HEK293 (cell line): ENCODE results near the gene CBFA2T2.
A peak's percentile ranks its signal among the peaks of the same experiment; 100 is the strongest.

Experiments used
- CTCF ChIA-PET: fragments of 350-600 bp; formaldehyde crosslinking; extraction: SDS; loops from one replicate; lab custom pipeline; 2021; ENCODE audit warnings: antibody characterized with exemption; lab: Yijun Ruan, JAX
- POLR2A ChIA-PET: fragments of 300-600 bp; formaldehyde crosslinking; extraction: SDS; loops from one replicate; lab custom pipeline; 2020; ENCODE audit warnings: antibody characterized with exemption, inconsistent platforms; lab: Yijun Ruan, JAX
- H3K27ac ChIP-seq: fragments of 200-500 bp; sonication (Bioruptor generic); 2 replicates; pipeline ENCODE4 v1.5.1; 2014; ENCODE audit warnings: low read depth, low read length, control low read depth, inconsistent platforms; ENCODE audit errors: extremely low read depth
- H3K36me3 ChIP-seq, 2 experiments: fragments of 200-500 bp in 1 of 2; sonication (Bioruptor generic) in 1 of 2; 1 replicate in 1 of 2; 2 replicates in 1 of 2; pipeline ENCODE4 v1.5.1; 2014 to 2017; ENCODE audit warnings: inconsistent platforms in 2 of 2, low read length in 2 of 2; ENCODE audit not compliant: control insufficient read depth in 2 of 2, insufficient read depth in 1 of 2
- H3K4me1 ChIP-seq: fragments of 200-500 bp; sonication (Bioruptor generic); 2 replicates; pipeline ENCODE4 v1.5.1; 2014; ENCODE audit warnings: mild to moderate bottlenecking, low read length, inconsistent platforms; ENCODE audit not compliant: control insufficient read depth, insufficient read depth
- H3K4me3 ChIP-seq: 2 replicates; pipeline ENCODE4 v1.5.1; 2011; ENCODE audit warnings: low read depth, mild to moderate bottlenecking, control low read depth, low read length, moderate library complexity
- H3K9me3 ChIP-seq: fragments of 200-500 bp; sonication (Bioruptor generic); 2 replicates; pipeline ENCODE4 v1.5.1; 2014; ENCODE audit warnings: low read depth, low read length, inconsistent platforms; ENCODE audit not compliant: control insufficient read depth, insufficient read depth
- IKZF3 ChIP-seq: fragments of 450-650 bp; IDR thresholded peaks from 2 replicates; pipeline ENCODE4 v1.5.0; 2018; ENCODE audit warnings: missing biosample characterization, mild to moderate bottlenecking, missing genetic modification characterization, moderate library complexity
- PRDM6 ChIP-seq: fragments of 450-650 bp; formaldehyde crosslinking; IDR thresholded peaks from 2 replicates; pipeline ENCODE4 v1.5.1; 2017; ENCODE audit warnings: missing biosample characterization, missing genetic modification characterization
- REST ChIP-seq: fragments of 450-650 bp; formaldehyde crosslinking; IDR thresholded peaks from 2 replicates; pipeline ENCODE4 v1.5.1; 2016; ENCODE audit warnings: missing biosample characterization, missing genetic modification characterization
- SCRT1 ChIP-seq: fragments of 450-650 bp; formaldehyde crosslinking; IDR thresholded peaks from 2 replicates; pipeline ENCODE4 v1.5.1; 2016; ENCODE audit warnings: missing biosample characterization, missing genetic modification characterization, borderline replicate concordance
- TSHZ1 ChIP-seq: fragments of 450-650 bp; formaldehyde crosslinking; IDR thresholded peaks from 2 replicates; pipeline ENCODE4 v1.5.1; 2016; ENCODE audit warnings: missing biosample characterization, missing genetic modification characterization, borderline replicate concordance
- ZBTB20 ChIP-seq: fragments of 450-650 bp; formaldehyde crosslinking; IDR thresholded peaks from 2 replicates; pipeline ENCODE4 v1.5.1; 2016; ENCODE audit warnings: missing biosample characterization, missing genetic modification characterization
- ZFHX2 ChIP-seq: fragments of 450-650 bp; formaldehyde crosslinking; conservative IDR thresholded peaks from 2 replicates; pipeline ENCODE4 v1.5.1; 2016; ENCODE audit warnings: missing biosample characterization, missing genetic modification characterization
- ZIC2 ChIP-seq: fragments of 450-650 bp; formaldehyde crosslinking; IDR thresholded peaks from 2 replicates; pipeline ENCODE4 v1.5.1; 2016; ENCODE audit warnings: missing biosample characterization, missing genetic modification characterization
- ZNF133 ChIP-seq: fragments of 450-650 bp; formaldehyde crosslinking; IDR thresholded peaks from 2 replicates; pipeline ENCODE4 v1.5.1; 2016; ENCODE audit warnings: missing biosample characterization, missing genetic modification characterization
- ZNF138 ChIP-seq: fragments of 450-650 bp; formaldehyde crosslinking; IDR thresholded peaks from 2 replicates; pipeline ENCODE4 v1.5.1; 2016; ENCODE audit warnings: missing biosample characterization, missing genetic modification characterization, borderline replicate concordance
- ZNF148 ChIP-seq: fragments of 450-650 bp; formaldehyde crosslinking; IDR thresholded peaks from 2 replicates; pipeline ENCODE4 v1.5.0; 2017; ENCODE audit warnings: missing biosample characterization, missing genetic modification characterization, borderline replicate concordance
- ZNF184 ChIP-seq: fragments of 450-650 bp; IDR thresholded peaks from 2 replicates; pipeline ENCODE4 v1.5.1; 2018; ENCODE audit warnings: missing biosample characterization, mild to moderate bottlenecking, missing genetic modification characterization
- ZNF302 ChIP-seq: fragments of 450-650 bp; formaldehyde crosslinking; IDR thresholded peaks from 2 replicates; pipeline ENCODE4 v1.5.1; 2016; ENCODE audit warnings: missing biosample characterization, missing genetic modification characterization, low read depth
- ZNF354C ChIP-seq: fragments of 450-650 bp; formaldehyde crosslinking; IDR thresholded peaks from 2 replicates; pipeline ENCODE4 v1.5.1; 2016; ENCODE audit warnings: missing biosample characterization, missing genetic modification characterization, low read depth, borderline replicate concordance
- ZNF596 ChIP-seq: fragments of 450-650 bp; IDR thresholded peaks from 2 replicates; pipeline ENCODE4 v1.5.0; 2018; ENCODE audit warnings: missing biosample characterization, mild to moderate bottlenecking, missing genetic modification characterization, moderate library complexity
- ZNF624 ChIP-seq: fragments of 450-650 bp; formaldehyde crosslinking; IDR thresholded peaks from 2 replicates; pipeline ENCODE4 v1.5.1; 2017; ENCODE audit warnings: missing biosample characterization, missing genetic modification characterization
- ZNF670 ChIP-seq: fragments of 450-650 bp; formaldehyde crosslinking; IDR thresholded peaks from 2 replicates; pipeline ENCODE4 v1.5.1; 2016; ENCODE audit warnings: missing biosample characterization, missing genetic modification characterization, low read depth
- ZNF777 ChIP-seq: fragments of 450-650 bp; formaldehyde crosslinking; IDR thresholded peaks from 2 replicates; pipeline ENCODE4 v1.5.1; 2017; ENCODE audit warnings: missing biosample characterization, missing genetic modification characterization, borderline replicate concordance
- ZSCAN4 ChIP-seq: fragments of 450-650 bp; formaldehyde crosslinking; IDR thresholded peaks from 2 replicates; pipeline ENCODE4 v1.5.1; 2017; ENCODE audit warnings: missing biosample characterization, missing genetic modification characterization
- TF ChIP-seq, protein P1 (sequence below): fragments of 450-650 bp; formaldehyde crosslinking; IDR thresholded peaks from 2 replicates; pipeline ENCODE4 v1.5.1; 2016; ENCODE audit warnings: missing biosample characterization, missing genetic modification characterization

The CBFA2T2 gene

GRCh38 chr20:33681288-33681687 is 191.4 kb downstream of the CBFA2T2 start (continued):
- no peak for TF ChIP-seq ZNF777
- TF ChIP-seq REST: no peak
- TF ChIP-seq ZNF184 (tag by site-specific recombination): no peak
- TF ChIP-seq ZFHX2 (tag by site-specific recombination): no peak
- TF ChIP-seq ZNF138 (tag by site-specific recombination): no peak
- TF ChIP-seq PRDM6 (tag by site-specific recombination): no peak
- no peak for TF ChIP-seq ZBTB20 (tag by site-specific recombination)
- TF ChIP-seq, protein P1, sequence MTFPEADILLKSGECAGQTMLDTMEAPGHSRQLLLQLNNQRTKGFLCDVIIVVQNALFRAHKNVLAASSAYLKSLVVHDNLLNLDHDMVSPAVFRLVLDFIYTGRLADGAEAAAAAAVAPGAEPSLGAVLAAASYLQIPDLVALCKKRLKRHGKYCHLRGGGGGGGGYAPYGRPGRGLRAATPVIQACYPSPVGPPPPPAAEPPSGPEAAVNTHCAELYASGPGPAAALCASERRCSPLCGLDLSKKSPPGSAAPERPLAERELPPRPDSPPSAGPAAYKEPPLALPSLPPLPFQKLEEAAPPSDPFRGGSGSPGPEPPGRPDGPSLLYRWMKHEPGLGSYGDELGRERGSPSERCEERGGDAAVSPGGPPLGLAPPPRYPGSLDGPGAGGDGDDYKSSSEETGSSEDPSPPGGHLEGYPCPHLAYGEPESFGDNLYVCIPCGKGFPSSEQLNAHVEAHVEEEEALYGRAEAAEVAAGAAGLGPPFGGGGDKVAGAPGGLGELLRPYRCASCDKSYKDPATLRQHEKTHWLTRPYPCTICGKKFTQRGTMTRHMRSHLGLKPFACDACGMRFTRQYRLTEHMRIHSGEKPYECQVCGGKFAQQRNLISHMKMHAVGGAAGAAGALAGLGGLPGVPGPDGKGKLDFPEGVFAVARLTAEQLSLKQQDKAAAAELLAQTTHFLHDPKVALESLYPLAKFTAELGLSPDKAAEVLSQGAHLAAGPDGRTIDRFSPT (tag by site-specific recombination): no peak
- no peak for TF ChIP-seq ZNF624
- no peak for TF ChIP-seq ZNF302 (tag by site-specific recombination)
- TF ChIP-seq, all 188 proteins: peak for 0

- peaks cover 12% of the 10 kb centered on the region for H3K4me1 ChIP-seq
- ChIA-PET POLR2A (interaction anchor here (0.6 to 1.1 kb wide), 2 partner anchors 18 to 161 kb away, joined by 3 read pairs; no protein-coding TSS in a partner anchor), CTCF (interaction anchor here (0.6 to 1.2 kb wide), 2 partner anchors 13 to 15 kb away, joined by 3 read pairs; partner anchors contain the start of gene ACTL10)
- peaks cover 13 to 74% of the 10 kb centered on the region in 2 experiments; a peak in 2 of 3 replicates for H3K36me3 ChIP-seq
- no peaks in the 10 kb centered on the region for H3K9me3 ChIP-seq
- no peak overlapping the region for H3K4me3 ChIP-seq
- H3K27ac ChIP-seq: no peak overlapping the region
- no peak for TF ChIP-seq ZSCAN4
- no peak for TF ChIP-seq ZNF596 (tag by site-specific recombination)
- TF ChIP-seq ZFHX2 (tag by site-specific recombination): 0 out of 2 replicates have a peak, but pooled peaks have one; percentile 31
- TF ChIP-seq ZNF354C (tag by site-specific recombination): no peak
- no peak for TF ChIP-seq IKZF3
- no peak for TF ChIP-seq ZNF133 (tag by site-specific recombination)
- TF ChIP-seq ZNF777: no peak
- no peak for TF ChIP-seq SCRT1 (tag by site-specific recombination)
- TF ChIP-seq ZNF148 (tag by site-specific recombination): no peak
- no peak for TF ChIP-seq ZNF670
- no peak for TF ChIP-seq TSHZ1 (tag by site-specific recombination)
- TF ChIP-seq ZIC2: no peak
Measured at GRCh38 chr20:33681728-33682353, 191.9 kb downstream of the CBFA2T2 start.
